Type B pancreatic cell (in vitro differentiated cells): Measurements from ENCODE around the gene TSTD1. TPM values are rescaled to one million over a fixed set of nuclear protein-coding genes. Genes with fewer than 3 reads are reported as not detected.
A peak's percentile ranks its signal among the peaks of the same experiment; 100 is the strongest.
"Not testable (repeated sequence)": the region's sequence is repeated elsewhere in the genome, so short reads cannot be mapped to it uniquely, and the experiment has no call there.

Source experiments
- DNase-seq: peaks from one replicate; pipeline ENCODE4 v3.0.0; 2021; ENCODE audit warnings: mixed read lengths; ENCODE audit not compliant: unreplicated experiment; ENCODE audit errors: extremely low spot score
- H3K27ac Mint-ChIP-seq: 2 replicates; pipeline ENCODE4 v1.8.0; 2021; ENCODE audit warnings: mild to moderate bottlenecking, mixed read lengths
- H3K27me3 Mint-ChIP-seq: 2 replicates; pipeline ENCODE4 v1.8.0; 2021; ENCODE audit warnings: mixed read lengths
- H3K36me3 Mint-ChIP-seq: 2 replicates; pipeline ENCODE4 v1.8.0; 2021; ENCODE audit warnings: mixed read lengths
- H3K4me1 Mint-ChIP-seq: one replicate; pipeline ENCODE4 v1.8.0; 2021; ENCODE audit warnings: mixed read lengths; ENCODE audit not compliant: unreplicated experiment
- H3K4me3 Mint-ChIP-seq: 2 replicates; pipeline ENCODE4 v1.8.0; 2021; ENCODE audit warnings: mild to moderate bottlenecking, mixed read lengths
- H3K9me3 Mint-ChIP-seq: 2 replicates; pipeline ENCODE4 v1.8.0; 2021; ENCODE audit warnings: mixed read lengths
- CTCF ChIP-seq: fragments of 200-600 bp; sonication (generic); conservative IDR thresholded peaks from 2 replicates; pipeline ENCODE4 v1.5.0; 2021; ENCODE audit warnings: antibody characterized with exemption, mild to moderate bottlenecking
- total RNA-seq: library from RNA; stranded (reverse); gene quantifications from 2 replicates; pipeline ENCODE4 v1.2.1, GENCODE V29; 2021; ENCODE audit warnings: low replicate concordance

The TSTD1 gene
- total RNA-seq, 1 donor from 2014 or later: 40.8 TPM

DNA sequence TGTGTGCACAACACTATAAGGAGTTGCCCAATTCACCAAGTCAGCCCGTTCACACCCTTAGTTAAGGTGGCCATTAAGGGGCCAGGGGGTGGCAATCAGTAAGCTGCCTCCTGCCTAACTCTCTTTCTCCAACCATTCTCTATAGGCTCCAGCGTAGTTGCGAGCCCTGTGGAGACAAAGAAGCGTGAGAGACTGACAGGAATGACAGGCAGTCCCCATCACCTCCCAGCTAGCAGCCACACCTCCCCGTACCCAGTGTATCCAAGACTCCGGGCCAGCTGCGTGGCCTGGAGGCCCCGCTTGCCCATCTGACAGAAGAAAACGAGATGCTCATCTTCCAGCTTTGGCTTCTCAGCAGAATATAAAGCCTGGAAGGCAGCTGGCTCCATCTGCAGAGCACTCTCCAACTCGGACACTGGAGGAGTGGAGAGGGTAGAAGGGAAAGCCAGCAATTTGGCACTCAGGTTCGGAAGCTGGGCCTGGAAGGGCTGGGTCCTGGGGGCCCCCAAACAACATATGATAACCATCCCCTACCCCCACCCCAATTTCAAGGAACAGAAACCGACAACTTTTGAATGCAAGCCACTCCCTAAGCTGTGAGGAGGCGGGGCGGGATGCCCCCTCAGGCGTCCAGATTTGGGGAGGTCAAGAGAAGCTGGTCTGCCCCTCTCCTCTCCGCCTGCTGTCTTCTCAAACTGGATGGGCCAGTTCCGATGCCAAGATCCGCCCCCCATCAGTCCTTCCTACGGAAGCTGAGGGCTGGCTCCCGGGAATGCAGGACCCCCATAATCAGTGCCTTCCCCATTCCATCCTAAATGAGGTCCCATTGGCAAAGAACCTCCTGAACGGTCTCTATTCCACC lies 872 bp downstream of the TSTD1 start:
- Mint-ChIP-seq H3K36me3 (peaks cover 26% of the 10 kb centered on the region), H3K4me3 (peak overlapping the region; percentile 90), H3K4me1 (peaks cover 6% of the 10 kb centered on the region), H3K9me3 (no peaks in the 10 kb centered on the region), H3K27ac (peak overlapping the region; percentile 91), H3K27me3 (no peaks in the 10 kb centered on the region)
- no peak for DNase-seq
- no peak for TF ChIP-seq CTCF

GRCh38 chr1:161033751-161034150 lies 5.0 kb downstream of the TSTD1 start:
- DNase-seq: no peak

DNA sequence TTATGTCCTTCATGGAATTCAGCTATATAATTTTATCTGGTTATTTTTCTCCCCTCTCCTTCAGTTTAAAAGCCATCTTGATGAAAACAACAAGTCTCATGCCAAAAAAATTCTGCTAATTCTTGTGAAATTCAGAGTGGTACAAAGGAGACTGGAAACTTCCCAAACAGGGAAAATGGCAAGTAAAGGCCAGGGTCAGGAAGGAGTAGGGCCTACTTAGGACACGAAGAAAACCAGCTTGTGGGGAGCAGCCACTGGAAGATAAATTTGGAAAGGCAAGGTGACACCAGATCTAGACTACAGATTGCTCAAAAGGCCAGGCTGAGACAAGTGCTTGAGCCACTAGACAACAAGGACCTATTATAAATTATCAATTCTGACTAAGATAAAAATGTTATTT lies 6.4 kb downstream of the TSTD1 start:
- Mint-ChIP-seq H3K36me3 (peaks cover 13% of the 10 kb centered on the region), H3K9me3 (no peaks in the 10 kb centered on the region), H3K27me3 (no peaks in the 10 kb centered on the region), H3K4me3 (no peak overlapping the region), H3K4me1 (peaks cover 7% of the 10 kb centered on the region), H3K27ac (peak overlapping the region; percentile 26)
- DNase-seq: no peak
- no peak for TF ChIP-seq CTCF

More at GRCh38 chr1:161033751-161034150, 5.0 kb downstream of the TSTD1 start:
- H3K4me3 Mint-ChIP-seq: no peak overlapping the region
- peaks cover 10% of the 10 kb centered on the region for H3K4me1 Mint-ChIP-seq
- TF ChIP-seq CTCF: no peak
- no peaks in the 10 kb centered on the region for H3K27me3 Mint-ChIP-seq
- no peak overlapping the region for H3K27ac Mint-ChIP-seq
- peaks cover 13% of the 10 kb centered on the region for H3K36me3 Mint-ChIP-seq
- no peaks in the 10 kb centered on the region for H3K9me3 Mint-ChIP-seq

GRCh38 chr1:161031874-161032273 lies 6.9 kb downstream of the TSTD1 start:
- H3K4me1 Mint-ChIP-seq: peaks cover 5% of the 10 kb centered on the region
- H3K27ac Mint-ChIP-seq: peak overlapping the region; percentile 39
- TF ChIP-seq CTCF: no peak
- H3K4me3 Mint-ChIP-seq: peak overlapping the region; percentile 37
- no peaks in the 10 kb centered on the region for H3K27me3 Mint-ChIP-seq
- DNase-seq: no peak
- H3K9me3 Mint-ChIP-seq: no peaks in the 10 kb centered on the region
- H3K36me3 Mint-ChIP-seq: peaks cover 13% of the 10 kb centered on the region

DNA sequence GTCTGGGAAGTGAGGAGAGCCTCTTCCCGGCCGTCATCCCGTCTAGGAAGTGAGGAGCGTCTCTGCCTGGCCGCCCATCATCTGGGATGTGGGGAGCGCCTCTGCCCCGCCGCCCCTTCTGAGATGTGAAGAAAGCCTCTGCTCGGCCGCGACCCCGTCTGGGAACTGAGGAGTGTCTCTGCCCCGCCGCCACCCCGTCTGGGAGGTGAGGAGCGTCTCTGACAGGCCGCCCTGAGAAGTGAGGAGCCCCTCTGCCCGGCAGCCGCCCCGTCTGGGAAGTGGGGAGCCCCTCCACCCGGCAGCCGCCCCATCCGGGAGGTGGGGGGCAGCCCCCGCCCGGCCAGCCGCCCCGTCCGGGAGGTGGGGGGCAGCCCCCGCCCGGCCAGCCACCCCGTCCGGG lies 9.3 kb downstream of the TSTD1 start:
- not testable (repeated sequence) for H3K4me3 Mint-ChIP-seq

DNA sequence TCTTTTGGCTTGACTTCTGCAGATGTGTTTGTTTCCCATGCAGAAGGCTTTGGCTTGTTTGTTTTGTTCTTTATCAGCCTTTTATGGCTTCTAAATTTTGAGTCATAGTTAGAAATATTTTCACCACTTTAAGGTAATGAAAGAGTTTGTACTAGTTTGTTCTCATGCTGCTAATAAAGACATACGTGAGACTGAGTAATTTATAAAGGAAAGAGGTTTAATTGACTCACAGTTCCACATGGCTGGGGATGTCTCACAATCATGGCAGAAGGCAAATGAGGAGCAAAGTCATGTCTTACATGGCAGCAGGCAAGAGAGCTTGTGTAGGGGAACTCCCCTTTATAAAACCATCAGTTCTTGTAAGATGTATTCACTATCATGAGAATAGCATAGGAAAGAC lies 11.8 kb downstream of the TSTD1 start:
- not testable (repeated sequence) for DNase-seq, H3K4me1 Mint-ChIP-seq, H3K4me3 Mint-ChIP-seq, H3K36me3 Mint-ChIP-seq, H3K27me3 Mint-ChIP-seq, H3K27ac Mint-ChIP-seq, H3K9me3 Mint-ChIP-seq

More for the DNA sequence above, 9.3 kb downstream of the TSTD1 start:
- not testable (repeated sequence) for DNase-seq, H3K27me3 Mint-ChIP-seq, H3K4me1 Mint-ChIP-seq, H3K27ac Mint-ChIP-seq, H3K9me3 Mint-ChIP-seq
- peaks cover 13% of the 10 kb centered on the region for H3K36me3 Mint-ChIP-seq

- not testable (repeated sequence) for DNase-seq, H3K9me3 Mint-ChIP-seq, H3K36me3 Mint-ChIP-seq
- peak overlapping the region; percentile 93 for H3K4me3 Mint-ChIP-seq
- peaks cover 24% of the 10 kb centered on the region for H3K4me1 Mint-ChIP-seq
- H3K27ac Mint-ChIP-seq: peak overlapping the region; percentile 98
- peaks cover 50% of the 10 kb centered on the region for H3K27me3 Mint-ChIP-seq
Observed at GRCh38 chr1:161022432-161022831, 16.3 kb downstream of the TSTD1 start.
